Fibroblast of pulmonary artery (primary cell): Measurements from ENCODE around the gene SUSD2.
A peak's percentile ranks its signal among the peaks of the same experiment; 100 is the strongest.
"Not testable (repeated sequence)": the region's sequence is repeated elsewhere in the genome, so short reads cannot be mapped to it uniquely, and the experiment has no call there.

ENCODE experiments used
- DNase-seq: peaks from one replicate; pipeline ENCODE4 v3.0.0-alpha.2; 2010; ENCODE audit warnings: low read depth
- H3K4me3 ChIP-seq: replicated peaks from 2 replicates; pipeline ENCODE4 v1.5.1; 2011; ENCODE audit warnings: low read depth, mild to moderate bottlenecking, control low read depth, low read length, moderate library complexity
- TF ChIP-seq, protein P1 (sequence below): IDR thresholded peaks from 2 replicates; pipeline ENCODE4 v1.5.1; 2011; ENCODE audit warnings: mild to moderate bottlenecking, control low read depth, low read length, inconsistent platforms; ENCODE audit errors: missing control alignments

Gene SUSD2, protein sequence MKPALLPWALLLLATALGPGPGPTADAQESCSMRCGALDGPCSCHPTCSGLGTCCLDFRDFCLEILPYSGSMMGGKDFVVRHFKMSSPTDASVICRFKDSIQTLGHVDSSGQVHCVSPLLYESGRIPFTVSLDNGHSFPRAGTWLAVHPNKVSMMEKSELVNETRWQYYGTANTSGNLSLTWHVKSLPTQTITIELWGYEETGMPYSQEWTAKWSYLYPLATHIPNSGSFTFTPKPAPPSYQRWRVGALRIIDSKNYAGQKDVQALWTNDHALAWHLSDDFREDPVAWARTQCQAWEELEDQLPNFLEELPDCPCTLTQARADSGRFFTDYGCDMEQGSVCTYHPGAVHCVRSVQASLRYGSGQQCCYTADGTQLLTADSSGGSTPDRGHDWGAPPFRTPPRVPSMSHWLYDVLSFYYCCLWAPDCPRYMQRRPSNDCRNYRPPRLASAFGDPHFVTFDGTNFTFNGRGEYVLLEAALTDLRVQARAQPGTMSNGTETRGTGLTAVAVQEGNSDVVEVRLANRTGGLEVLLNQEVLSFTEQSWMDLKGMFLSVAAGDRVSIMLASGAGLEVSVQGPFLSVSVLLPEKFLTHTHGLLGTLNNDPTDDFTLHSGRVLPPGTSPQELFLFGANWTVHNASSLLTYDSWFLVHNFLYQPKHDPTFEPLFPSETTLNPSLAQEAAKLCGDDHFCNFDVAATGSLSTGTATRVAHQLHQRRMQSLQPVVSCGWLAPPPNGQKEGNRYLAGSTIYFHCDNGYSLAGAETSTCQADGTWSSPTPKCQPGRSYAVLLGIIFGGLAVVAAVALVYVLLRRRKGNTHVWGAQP

DNA sequence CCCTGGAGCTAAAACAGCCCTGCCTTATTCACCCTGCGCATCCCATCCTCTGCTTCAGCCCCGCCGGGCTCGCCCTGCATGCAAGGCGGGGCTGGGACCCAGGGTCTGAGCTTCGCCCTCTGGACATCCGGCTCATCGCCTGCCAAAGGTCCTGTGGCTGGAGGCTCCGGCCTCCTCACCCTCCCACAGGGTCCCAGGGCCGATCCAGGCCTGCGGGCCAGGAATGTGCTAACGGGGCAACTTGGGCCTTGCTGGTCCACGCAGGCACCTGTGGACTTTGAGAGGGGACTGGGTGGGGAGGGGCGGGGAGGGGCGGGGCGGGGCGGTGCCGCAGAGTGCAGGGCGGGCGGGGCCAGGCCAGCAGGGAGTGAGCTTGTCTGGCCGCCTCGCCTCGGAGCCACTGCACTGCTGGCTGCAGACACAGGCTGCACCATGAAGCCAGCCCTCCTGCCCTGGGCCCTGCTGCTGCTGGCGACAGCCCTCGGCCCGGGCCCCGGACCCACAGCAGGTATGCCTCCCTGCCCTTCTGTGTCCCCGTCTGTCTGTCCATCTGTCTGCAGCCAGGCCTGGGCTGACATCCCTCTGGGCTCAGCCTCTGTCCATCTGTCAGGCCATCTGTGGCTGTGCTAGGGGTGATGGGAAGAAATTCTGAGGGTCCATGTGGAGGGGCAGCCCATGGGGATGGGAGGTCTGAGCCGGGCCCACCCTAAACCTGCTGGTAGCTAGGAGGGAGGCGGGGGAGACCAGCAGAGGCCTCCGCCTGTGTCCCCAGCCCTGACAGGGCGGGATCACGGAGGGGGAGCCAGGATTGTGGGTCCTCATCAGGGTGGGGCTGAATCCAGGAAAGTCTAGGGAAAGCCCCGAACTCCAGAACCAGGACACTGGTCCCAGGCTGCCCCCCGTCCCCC lies at the start of gene SUSD2:
SUSD2 (plus strand) TSS at position 400 of the 908 bp plus-strand sequence; CDS start at position 433, 33 bp downstream.
- H3K4me3 ChIP-seq, result no peak within 1 kb of the TSS
- TF ChIP-seq, protein P1, sequence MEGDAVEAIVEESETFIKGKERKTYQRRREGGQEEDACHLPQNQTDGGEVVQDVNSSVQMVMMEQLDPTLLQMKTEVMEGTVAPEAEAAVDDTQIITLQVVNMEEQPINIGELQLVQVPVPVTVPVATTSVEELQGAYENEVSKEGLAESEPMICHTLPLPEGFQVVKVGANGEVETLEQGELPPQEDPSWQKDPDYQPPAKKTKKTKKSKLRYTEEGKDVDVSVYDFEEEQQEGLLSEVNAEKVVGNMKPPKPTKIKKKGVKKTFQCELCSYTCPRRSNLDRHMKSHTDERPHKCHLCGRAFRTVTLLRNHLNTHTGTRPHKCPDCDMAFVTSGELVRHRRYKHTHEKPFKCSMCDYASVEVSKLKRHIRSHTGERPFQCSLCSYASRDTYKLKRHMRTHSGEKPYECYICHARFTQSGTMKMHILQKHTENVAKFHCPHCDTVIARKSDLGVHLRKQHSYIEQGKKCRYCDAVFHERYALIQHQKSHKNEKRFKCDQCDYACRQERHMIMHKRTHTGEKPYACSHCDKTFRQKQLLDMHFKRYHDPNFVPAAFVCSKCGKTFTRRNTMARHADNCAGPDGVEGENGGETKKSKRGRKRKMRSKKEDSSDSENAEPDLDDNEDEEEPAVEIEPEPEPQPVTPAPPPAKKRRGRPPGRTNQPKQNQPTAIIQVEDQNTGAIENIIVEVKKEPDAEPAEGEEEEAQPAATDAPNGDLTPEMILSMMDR, result no peak
- DNase-seq, result no peak

DNA sequence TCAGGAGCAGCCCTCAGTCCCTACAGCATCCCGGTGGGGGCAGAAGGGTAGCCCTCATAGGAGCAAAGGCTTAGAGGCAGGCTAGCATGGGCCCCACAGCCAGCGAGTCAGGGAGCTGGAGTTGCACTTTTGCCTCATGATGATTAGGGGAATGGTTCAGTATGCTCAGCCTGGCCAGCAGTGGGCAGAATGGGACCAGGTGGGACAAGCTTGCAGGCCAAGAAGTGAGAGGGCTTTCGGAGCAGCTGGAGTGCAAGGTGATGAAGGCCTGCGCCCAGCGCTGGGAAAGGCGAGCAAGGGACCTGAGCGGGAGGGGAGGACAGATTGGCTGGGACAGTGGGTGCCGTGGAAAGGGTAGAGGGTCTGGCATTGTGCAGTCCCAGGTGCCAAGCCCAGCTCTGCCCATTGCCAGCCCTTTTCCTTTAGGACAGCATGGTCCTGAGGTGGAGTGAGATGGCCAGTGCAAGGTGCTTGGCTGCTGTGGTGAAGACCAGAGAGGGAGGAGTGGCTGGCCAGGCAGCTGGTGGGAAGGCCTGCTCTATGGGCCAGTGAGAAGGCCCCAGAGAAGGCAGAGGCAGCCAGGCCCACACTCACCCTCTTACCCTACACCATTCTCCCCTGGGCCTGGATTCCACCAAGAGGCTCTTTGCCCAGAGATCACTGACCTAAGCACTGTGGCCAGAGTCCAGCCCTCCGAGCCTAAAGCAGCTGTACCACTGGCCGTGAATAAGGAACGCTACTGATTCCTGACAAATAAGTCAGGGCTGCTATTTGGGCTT lies 47.9 kb upstream of the SUSD2 start:
- DNase-seq, result peak; percentile 29
- TF ChIP-seq, protein P1, result peak; percentile 27
- no peak overlapping the region for H3K4me3 ChIP-seq

DNA sequence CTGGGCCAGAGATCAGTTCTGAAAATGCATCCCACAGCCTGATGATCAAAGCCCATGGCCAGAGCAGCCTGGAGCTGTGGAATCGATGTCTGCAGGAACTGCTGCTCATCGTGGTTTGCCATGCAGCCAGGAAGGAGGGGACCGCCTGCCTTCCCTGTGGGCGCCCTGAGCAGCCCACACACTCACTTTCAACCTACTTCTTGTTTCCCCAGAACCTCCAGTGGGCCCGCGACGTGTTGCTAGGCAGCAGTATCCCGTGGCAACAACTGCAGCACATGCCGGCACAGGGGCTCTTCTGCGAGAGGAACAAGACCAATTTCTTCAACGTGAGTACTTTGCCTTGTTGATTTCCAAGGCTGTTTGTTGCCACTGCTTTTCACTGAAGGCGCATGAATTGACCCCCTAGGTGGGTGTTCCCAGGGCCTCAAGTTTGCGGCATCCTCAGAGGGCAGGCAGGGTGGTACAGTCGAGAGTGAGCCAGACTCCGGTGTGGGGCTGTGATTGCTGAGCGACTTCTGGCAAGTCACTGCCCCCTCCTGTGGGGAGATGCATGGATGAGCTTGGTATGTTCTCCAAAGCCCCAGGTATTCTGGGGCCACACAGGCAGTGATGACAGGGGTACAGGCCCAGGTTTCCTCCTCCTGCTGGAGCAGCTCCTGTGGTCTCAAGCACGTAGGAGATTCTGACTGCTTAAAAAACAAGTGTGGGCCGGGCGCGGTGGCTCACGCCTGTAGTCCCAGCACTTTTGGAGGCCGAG lies 47.0 kb upstream of the SUSD2 start:
- no peak for DNase-seq
- TF ChIP-seq, protein P1, result no peak

DNA sequence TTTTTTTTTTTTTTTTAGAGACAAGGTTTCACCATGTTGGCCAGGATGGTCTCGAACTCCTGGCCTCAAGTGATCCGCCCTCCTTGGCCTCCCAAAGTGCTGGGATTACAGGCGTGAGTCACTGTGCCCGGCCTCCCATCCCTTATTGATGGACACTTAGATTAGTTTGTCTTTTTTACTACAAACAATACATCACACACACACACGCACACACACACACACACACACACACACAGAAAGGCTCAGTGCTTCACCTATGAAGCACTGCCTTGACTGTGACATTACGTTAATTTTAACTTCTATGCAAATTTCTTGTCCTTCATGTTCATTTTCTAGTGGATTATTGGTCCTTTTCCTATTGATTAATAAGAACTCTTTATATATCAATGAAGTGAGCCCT lies 44.8 kb upstream of the SUSD2 start:
- DNase-seq, H3K4me3 ChIP-seq: not testable (repeated sequence)

More for the DNA sequence above, 47.0 kb upstream of the SUSD2 start:
- H3K4me3 ChIP-seq, result no peak overlapping the region

DNA sequence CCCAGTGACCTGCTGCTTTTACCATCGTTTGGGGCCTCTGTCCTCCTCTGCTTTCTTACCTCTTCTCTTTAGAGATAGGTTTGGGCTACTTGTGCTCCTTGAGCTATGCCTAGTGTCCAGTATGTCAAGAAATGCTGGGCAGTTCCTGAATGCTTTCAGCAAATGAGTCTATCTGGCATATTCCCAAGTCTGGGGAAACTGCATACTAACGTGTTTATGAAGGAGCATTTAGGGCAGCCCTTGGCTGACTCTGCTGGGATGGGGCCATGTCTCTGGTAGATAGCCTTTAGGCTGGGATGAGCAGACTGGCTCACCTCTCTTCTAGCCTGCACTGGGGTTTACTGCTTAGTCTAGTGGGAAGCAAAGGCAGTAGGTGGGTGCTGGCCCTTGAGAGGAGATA lies 43.7 kb upstream of the SUSD2 start:
- TF ChIP-seq, protein P1, result no peak

DNA sequence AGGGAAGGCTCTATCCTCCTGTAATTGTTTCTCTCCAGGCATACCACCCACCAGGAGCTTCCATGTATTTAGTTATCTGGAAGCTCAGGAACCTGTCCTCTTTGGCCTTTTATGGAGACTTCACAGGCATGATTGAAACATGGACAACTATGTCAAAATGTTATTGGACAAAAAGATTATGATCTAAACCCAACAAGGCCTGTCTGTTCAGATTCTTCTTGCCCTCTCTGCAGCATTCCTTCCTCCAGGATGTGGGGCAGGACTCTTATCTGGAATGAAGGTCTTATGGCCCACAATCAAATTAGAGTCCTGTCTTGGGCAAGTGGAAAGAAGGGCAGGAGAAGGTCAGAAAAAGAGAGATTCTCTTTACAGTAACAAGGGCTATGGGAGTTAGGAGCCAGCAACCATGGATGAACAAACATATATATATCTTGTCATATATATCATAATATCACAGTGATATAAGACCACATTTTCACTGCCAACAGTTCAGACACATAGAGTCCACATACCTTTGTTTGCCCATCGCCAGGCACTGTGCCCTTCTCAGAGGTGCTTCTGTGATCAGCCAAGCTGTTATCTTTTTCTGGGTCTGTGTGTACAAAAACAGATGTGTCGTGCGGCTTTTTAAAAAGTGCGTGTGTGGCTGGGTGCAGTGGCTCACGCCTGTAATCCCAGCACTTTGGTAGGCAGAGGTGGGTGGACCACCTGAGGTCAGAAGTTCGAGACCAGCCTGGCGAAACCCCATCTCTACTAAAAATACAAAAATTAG lies 42.5 kb upstream of the SUSD2 start:
- H3K4me3 ChIP-seq, result no peak overlapping the region
- TF ChIP-seq, protein P1, result no peak
- DNase-seq, result no peak

More for the DNA sequence above, 43.7 kb upstream of the SUSD2 start:
- DNase-seq, result peak; percentile 74
- no peak overlapping the region for H3K4me3 ChIP-seq
